GM10266 (cell line): ENCODE data around the gene OOSP3.
A peak's percentile ranks its signal among the peaks of the same experiment; 100 is the strongest.
"Not testable (repeated sequence)": the region's sequence is repeated elsewhere in the genome, so short reads cannot be mapped to it uniquely, and the experiment has no call there.

Experiments
- DNase-seq: peaks from one replicate; pipeline ENCODE4 v3.0.0; 2012; ENCODE audit errors: extremely low spot score
- CTCF ChIP-seq: IDR thresholded peaks from 2 replicates; pipeline ENCODE4 v1.5.1; 2012; ENCODE audit warnings: mild to moderate bottlenecking, low read depth; ENCODE audit not compliant: control insufficient read depth, insufficient read depth; ENCODE audit errors: missing control alignments

Gene OOSP3

GRCh38 chr11:59898650-59899049, 20.1 kb downstream of the OOSP3 start:
- no peak for TF ChIP-seq CTCF
- no peak for DNase-seq

- no peak for DNase-seq
- no peak for TF ChIP-seq CTCF
Measured at GRCh38 chr11:59899532-59899931, 20.9 kb downstream of the OOSP3 start.

GRCh38 chr11:59900366-59901126, 22.0 kb downstream of the OOSP3 start:
- no peak for TF ChIP-seq CTCF
- no peak for DNase-seq

- TF ChIP-seq CTCF: no peak
- DNase-seq: no peak
Measured at GRCh38 chr11:59901306-59901705, 22.7 kb downstream of the OOSP3 start.

GRCh38 chr11:59903569-59903968, 25.0 kb downstream of the OOSP3 start:
- not testable (repeated sequence) for DNase-seq

- DNase-seq: no peak
- TF ChIP-seq CTCF: no peak
Measured at GRCh38 chr11:59918480-59918879, 39.9 kb downstream of the OOSP3 start.

GRCh38 chr11:59918987-59919589, 40.5 kb downstream of the OOSP3 start:
- no peak for DNase-seq

More at GRCh38 chr11:59918987-59919589, 40.5 kb downstream of the OOSP3 start:
- peak; percentile 38 for TF ChIP-seq CTCF
